ENCODE results near the gene OR2Z1.

The OR2Z1 gene, protein sequence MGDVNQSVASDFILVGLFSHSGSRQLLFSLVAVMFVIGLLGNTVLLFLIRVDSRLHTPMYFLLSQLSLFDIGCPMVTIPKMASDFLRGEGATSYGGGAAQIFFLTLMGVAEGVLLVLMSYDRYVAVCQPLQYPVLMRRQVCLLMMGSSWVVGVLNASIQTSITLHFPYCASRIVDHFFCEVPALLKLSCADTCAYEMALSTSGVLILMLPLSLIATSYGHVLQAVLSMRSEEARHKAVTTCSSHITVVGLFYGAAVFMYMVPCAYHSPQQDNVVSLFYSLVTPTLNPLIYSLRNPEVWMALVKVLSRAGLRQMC

DNA sequence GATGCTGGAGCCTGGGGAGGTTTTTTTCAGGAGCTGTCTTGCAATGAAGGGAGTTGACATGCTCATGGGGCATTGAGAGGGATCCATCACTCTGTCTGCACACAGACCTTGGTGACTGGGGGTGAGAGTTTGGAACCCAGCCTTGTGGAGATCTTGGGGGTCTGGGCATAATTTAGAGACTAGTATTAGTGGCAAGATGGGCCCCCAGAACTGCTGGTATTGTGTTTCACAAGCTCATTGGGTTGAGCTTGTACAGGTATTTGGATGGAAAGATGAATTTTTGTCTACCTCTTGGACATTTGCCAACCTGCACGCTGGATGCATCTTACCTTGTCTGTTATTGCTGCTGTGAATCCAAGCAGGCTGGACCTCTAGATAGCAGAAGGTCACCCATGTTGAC is at the start of gene OR2Z1:
Gene OR2Z1, plus strand, starts transcription at position 301 of the 400 bp plus-strand sequence. CDS start 9,395 bp downstream, outside the sequence.
- DNase-seq, result no peak

DNA sequence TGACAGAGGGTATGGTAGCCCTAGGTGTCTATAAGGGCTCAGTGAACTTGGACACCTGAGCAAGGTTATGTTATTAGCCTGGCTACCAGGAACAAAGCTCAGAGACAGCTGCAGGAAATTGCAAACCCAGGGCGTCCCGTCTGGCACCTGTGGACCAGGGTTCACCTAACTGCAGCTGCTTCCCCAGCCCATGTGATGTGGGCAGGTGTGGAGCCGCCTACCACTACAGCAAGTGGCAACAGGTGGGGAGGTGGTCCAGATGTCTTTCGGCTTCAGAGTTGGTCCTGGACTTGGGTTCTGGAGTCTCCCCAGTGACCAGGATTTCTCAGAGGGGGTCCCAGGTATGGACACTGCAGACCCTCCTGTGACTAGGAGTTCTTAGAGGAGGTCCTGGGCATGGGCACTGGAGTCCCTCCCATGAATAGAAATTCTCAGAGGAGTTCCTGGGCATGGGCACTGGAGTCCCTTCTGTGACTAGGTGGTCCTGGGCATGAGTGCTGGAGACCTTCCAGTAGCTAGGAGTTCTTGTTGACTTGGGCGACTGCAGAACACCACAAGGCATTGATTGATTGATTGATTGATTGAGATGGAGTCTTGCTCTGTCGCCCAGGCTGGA is 48.0 kb upstream of the OR2Z1 start:
- DNase-seq, result no peak

DNA sequence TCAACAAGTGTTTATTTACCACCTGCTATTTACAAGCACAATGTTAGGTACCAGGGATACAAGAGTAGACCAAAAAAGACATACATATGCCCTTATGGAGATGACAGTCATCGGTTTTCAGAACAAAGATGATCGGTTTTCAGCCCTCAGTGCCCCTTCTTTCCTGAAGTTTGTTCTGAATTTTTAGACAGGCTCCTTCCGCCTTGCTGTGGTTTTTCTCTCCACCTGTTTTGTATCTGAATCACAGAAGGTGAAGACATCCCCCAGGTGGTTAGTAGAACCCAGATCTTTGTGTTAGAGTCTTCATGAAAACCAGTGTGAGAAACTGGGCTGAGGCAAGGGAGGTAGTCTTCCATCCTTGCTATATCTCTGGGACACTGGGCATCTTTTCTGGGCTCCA is 46.4 kb upstream of the OR2Z1 start:
- no peak for DNase-seq

DNA sequence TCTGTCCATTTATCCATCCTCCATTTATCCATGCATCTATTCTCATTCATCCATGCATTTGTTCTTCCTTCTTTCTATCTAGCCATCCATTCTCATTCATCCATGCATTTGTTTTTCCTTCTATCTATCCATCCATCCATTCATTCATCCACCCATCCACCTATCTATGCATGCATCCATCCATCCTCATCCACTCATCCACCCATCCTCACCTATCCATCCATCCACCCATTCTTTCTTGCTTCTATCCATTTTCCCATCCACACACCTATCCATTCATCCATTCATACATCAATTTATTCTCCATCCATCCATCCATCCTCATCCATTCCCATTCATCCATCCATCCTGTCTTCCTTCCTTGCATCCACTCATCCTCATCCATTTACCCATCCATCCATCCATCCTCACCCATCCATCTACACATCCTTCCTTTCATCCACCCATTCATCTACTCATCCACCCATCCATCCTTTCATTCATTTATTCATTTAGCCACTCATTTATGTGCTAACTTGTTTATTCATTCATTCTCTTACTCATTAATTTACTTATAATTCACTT is 43.1 kb upstream of the OR2Z1 start:
- no peak for DNase-seq

DNA sequence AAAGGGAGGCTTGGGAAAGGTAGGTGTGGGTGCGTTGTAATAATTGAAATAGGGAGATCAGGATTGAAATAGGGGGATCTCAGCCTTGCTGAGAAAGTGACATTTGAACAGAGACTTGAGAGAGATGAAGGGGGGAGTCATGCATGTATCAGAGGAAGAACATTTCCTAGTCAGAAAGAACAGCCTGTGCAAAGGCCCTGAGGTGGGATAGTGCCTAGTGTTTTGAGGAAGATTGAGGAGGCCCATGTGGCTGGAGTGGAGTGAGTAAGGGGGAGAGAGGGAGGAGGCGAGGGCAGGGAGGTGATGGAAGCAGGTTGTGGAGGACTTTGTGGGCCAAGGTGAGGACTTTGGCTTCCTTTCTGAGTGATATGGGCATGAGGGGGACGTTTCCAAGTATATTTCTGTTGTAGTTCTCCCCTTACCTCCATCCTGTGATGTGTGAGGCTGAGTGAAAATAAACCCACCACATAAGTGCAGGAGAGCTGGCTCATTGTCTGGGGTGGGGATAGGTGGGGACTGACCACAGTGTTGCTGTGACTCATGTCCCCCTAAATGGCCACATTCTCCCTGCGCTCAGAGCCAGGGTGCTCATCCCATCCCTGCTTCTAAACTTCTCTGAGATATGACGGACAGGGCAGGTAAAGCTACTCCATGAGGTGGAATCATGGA is 40.6 kb upstream of the OR2Z1 start:
- no peak for DNase-seq

DNA sequence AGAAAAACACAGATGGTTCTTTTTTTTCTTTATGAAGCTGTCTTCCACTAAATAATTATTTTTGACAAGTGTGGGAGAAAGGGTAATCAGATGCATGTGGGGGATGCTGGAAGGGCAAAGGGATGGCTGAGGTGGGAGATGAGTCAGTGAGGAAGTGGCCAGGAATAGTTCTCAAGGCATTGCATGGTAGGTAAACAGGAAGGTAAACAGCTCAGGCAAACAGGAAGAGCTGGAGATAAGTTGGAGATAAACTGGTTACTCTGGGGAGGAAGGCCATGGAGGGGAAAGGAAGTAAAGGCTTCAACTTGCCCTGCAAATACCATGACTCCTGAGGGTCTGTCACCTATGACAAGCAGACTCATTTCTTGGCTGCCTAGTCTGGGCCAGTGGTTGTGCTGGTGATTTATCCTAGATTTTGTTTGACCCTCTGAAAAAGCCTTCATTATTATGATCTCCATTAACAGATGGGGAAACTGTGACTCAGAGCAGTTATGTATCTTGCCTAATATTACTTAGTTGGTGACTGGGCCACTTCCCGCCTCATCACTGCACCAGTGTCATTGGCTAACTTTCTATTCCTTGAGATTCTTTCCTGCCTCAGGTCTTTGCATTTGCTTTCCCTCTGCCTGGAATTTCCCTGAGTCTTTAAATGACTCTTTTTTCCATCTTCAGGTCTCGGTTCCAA is 39.9 kb upstream of the OR2Z1 start:
- no peak for DNase-seq

DNA sequence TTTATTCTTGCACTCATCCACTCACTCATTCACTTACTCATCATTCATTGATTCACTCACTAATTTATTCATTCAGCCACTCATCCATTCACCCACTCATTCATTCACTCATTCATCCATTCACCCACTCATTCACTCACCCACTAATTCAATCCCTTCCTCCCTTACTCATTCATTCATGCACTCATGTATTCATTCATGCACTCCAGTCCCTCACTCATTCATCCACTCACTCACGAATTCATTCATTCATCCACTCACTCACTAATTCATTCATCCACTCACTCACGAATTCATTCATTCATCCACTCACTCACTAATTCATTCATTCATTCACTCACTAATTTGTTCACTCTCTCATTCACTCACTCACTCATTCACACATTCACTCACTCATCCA is 39.0 kb upstream of the OR2Z1 start:
- DNase-seq, result no peak

DNA sequence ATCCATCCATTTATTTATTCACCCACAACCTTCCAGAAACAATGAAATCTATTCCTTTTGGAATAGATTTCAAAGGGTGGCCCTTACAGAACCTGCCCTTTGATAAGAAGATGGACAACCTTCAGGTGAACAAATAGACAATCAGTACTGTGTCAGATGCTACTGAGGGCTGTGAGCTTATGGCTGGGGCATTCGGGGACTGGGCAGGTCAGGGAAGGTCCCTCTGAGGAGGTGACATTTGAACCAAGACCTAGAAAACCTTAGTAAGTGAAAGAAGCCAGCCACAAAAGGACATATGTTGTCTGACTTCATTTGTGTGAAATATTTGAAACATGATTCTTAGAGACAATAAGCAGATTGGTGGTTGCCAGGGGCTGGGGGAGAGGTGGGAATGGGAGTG is 38.5 kb upstream of the OR2Z1 start:
- no peak for DNase-seq

DNA sequence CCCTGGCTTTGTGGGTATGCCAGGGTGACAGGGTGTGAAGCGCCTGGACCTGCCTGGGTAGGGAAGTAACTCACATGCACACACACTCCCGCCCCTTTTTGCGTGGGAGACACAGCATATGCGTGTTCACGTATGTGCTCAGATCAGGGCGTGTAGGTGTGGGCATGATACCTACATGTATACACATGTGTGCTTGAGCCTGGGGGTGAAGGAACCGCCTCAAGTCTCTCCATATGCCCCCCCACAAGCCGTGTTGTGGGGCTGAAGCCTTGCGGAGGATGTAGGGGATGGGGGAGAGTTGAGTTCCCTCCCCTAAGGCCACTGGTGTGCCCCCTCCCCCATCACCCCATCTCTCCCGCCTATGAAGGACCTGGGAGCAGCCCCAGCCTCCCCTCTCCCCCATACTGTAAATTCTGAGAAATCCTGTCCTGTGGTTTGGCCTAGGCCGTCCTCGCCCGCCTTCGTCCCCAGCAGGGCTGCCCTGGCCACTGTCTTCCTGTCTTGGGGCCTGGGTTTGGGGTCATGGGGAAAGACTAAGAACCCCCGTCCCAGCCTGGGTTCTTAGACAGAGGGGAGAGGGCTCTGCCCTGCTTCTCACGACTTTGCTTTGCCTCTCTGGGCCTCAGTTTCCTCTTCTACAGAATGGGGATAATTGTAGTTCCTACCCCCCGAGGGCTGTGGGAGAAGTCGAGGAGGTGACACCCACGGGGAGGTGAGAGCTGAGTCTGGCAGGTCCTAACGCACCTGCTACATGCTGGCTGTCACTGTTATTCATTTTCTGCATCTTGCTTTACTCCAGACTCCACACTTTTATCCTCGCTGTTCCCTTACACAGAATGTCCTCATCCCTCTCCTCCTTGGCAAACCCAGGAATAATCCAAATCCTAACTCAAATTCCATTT is 37.2 kb upstream of the OR2Z1 start:
- DNase-seq, result no peak

DNA sequence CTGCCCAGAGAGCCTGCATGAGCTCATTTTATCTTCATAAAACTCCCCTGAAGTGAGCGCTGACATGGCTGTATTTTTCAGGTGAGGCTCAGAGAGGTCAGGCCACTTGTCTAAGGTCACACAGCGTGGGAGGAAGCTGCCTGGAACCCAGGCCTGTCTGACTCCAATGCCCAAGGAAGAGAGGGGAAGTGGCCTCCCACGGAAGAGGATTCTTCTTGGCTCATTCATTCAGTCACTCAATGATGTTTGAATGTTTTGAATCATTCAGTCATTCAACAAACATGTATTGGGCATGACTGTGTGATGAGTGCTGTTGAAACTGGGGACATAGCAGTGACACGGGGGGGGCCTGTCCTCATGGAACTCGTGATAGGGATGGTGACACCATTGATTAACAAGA is 34.9 kb upstream of the OR2Z1 start:
- no peak for DNase-seq

DNA sequence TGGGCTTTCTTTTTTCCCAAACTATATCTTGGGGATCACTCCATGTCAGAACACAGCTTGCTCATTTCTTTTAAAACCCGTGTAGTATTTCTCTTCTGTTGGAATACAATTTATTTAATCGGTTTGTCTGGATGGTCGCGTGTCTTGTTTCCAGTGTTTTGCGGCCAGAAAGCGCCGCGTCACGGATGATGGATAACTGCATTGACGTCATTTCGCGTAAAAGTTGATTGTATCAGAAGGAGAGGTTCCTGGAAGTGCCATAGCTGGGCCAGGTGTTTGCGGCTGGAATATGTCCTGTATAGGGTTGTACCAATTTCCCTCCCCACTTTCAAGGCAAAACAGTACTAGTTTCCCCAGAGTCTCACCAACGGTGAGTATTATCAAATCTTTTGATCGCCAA is 32.5 kb upstream of the OR2Z1 start:
- no peak for DNase-seq

DNA sequence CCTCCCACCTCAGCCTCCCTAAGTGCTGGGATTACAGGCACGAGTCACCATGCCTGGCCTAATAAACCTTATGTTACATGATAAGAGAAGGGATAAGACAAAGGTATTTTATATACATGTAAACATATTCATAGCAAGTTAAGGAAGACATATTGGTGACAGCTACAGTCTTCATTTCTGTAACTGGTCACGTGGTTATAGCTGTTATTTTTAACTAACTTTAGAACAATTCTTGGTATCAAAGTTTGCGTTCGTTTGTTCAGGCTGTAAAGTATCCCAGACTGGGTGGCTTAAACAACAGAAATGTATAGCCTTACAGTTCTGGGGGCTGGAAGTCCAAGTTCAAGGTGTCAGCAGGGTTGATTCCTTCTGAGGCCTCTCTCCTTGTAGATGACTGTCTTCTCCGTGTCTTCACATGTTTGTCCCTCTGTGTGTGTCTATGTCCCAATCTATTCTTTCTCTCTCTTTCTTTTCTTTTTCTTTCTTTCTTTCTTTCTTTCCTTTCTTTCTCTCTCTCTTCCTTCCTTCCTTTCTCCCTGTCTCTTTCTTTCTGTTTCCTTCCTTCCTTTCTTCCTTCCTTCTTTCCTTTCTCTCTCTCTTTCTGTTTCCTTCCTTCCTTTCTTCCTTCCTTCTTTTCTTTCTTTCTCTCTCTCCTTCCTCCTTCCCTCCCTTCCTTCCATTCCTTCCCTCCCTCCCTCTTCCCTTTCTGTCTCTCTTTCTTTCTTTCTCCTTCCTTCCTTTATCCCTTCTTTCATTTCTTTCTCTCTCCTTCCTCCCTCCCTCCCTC is 30.5 kb upstream of the OR2Z1 start:
- no peak for DNase-seq

DNA sequence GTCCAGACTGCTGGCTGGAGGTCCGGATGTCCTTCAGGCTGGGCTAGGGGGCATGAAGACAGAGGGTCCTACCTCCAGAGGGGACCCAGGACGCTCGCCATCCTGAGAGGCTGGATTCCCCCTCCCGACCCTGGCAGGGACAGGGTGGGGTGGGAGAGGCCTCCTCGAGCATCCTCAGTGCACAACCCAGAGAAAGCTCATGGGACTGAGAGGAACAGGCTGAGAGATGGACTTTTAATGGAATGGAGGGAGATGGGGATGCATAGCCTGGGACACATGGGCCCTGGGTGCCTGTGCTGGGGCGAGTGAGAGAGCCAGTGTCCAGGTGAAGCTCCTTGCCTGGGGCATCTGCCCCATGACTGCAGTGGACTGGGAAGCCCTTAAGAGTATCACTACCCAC is 25.9 kb upstream of the OR2Z1 start:
- no peak for DNase-seq

DNA sequence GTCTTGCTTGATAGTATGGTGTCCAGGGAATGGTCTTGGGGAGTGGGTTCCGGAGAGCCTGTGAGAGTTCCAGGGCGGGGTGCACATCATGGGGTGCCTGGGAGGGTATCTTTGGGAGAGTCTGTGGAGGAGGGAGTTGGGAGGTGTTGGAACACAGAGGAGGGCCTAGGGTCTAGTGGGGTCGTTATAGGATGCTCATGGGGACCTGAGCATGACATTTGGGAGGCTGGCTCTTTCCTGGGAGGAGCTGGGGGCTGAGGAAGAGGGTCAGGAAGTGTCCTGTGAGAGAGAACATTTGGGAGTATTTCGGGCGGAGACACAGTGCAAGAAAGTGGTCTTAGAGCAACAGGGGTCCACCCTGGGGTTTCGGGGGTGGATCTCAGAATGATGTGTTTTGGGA is 25.5 kb upstream of the OR2Z1 start:
- no peak for DNase-seq

DNA sequence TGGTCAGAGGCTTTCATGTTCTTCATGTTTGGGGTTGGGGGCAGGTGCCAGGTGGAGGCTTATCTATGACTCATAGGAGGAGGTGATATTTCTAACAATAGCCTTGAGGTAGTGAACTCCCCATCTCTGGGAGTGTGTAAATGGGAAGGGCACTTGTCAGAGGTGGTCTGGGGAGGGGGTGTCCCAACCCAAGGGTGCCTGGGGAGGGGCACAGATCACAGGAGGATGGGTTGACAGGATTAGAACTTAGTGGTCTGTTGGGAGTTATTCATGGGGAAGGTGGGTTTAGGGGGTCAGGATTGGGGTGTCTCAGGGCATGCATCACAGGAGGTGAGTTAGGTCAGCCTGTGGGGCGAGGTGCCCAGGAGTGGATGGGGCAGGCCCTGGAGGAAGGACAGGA is 24.4 kb upstream of the OR2Z1 start:
- DNase-seq, result no peak

DNA sequence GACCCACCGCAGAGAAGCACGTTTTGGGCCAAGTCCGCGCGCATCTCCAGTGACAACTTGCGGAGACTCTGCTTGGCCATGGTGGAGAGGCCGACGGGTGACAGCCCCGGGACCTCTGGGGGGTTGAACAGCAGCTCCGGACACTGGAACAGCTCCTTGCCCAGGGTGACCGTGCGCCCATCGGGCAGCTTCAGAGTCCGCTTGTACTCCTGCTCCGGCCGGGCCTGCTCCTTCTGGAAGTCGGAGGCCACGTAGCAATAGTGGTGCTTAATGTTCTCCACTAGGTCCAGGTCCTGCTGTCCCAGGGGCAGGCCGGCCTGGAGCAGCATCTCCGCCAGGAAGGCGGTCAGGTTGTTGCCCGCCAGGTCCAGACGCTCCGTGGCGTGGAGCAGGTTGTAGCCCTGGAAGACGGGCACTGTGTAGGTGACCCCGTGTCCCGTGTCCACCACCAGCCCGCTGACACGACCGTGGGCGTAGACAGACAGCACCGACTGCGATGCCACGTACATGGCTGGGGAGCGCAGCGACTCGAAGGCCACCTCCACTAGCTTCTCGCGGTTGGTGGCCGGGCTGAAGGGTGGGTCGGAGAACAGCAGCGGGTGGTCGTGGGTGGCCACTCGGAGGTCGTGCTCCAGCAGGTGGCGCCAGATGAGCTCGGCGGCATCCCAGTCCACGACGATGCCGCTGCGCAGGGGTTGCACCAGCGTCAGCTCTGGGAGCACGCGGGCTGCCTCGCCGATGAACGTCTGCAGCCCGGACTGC is 23.6 kb upstream of the OR2Z1 start:
- DNase-seq, result no peak

DNA sequence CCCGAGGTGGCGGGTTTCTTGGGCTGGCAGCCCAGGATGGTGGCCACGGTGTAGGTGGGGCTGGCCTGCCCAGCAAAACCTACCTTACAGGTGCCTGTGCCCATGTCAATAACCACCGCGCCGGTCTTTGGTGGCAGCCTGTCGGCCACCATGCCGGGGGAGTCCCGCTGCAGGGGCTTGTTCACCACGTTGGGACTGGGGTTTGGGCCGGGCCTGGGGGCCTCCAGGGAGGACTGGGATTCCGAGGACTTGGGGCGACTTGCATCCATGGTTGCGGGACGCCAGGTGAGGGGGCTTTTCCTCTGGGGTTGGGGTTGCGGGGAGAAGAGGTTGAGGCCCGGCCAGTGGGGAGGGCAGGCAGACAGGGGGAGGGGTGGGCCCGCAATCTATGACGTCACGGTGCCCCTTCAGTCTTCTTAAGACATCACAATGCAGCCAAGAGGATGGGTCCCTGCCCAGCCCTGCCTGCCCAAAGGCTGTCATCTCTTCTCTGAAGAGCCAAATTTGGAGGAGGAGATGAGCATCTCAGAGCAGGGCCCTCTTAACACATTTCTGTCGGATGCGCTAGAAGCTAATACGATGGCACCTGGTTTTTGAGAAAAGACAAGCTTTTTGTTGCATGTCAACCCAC is 22.9 kb upstream of the OR2Z1 start, which contains the start of gene ACTL9:
Gene ACTL9, minus strand, starts transcription at position 363 of the 631 bp plus-strand sequence. Its CDS starts 94 bp downstream, at position 269.
- DNase-seq, result no peak

DNA sequence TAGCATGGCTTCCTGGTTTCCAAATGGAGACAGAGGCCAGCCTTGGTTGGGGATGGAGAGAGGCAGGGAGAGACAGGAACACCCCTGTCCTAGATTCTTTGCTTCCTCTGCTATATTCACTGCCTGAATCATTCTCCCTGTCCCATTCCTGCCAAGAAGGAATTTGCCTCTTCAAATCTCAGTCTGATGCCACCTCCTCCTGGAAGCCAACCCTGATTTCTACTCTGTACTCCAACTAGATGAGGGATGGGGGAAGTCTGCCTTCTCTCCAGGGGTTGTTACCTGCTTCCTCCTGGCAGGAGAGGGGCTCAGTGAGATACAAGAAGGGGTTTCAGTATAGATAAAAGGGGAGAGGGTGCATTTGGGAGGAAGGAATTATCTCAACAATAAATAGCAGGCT is 21.5 kb upstream of the OR2Z1 start:
- no peak for DNase-seq

DNA sequence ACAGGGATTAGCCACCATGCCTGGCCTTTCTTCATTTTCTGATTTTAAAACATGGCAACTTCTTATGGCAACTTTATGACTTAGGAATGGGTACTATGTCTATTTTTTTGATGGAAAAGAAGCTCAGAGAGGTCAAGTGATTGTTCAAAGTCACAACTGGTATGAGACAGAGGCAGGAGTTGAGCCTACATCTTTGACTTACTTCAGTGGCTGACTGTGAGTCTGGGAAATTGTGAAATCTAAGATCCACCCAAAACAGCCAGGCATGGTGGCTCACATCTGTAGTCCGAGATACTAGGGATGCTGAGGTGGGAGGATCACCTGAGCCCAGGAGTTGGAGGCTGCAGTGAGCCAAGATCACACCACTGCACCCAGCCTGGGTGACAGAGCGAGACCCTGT is 20.5 kb upstream of the OR2Z1 start:
- no peak for DNase-seq

DNA sequence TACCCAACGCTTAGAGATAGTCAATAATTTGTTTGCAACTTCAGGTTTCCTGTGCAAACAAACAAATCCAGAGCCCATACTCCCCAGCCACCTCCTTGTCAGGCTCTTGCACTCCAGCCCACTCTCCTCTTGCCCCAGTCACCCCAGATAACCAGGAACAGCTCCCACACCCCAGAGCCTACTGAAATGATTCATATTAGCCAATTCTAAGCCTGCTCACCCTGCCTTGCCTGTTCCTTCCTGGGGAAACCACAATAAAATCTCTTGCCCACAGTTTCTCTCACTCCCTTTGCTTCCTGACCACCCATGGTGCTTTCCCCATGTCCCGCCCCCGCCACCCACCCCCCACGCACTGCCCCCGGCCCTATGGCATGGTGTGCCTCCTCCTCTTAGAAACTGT is 19.1 kb upstream of the OR2Z1 start:
- no peak for DNase-seq

Measured in fibroblast of skin of right biceps (primary cell).